Omental fat pad (tissue), 4 donors: ENCODE results near the gene AKAP9. TPM values are rescaled to one million over a fixed set of nuclear protein-coding genes. Genes with fewer than 3 reads are reported as not detected.

Experiments
- ATAC-seq: fragments of 150-250 bp; one replicate; pipeline ENCODE4 v1.9.1; 2016; ENCODE audit warnings: mild to moderate bottlenecking, moderate library complexity; ENCODE audit not compliant: low FRiP score
- DNase-seq: peaks from one replicate; pipeline ENCODE4 v3.0.0-alpha.2; 2019; ENCODE audit warnings: low spot score
- CTCF ChIP-seq, 3 donors: fragments of 450-650 bp; IDR thresholded peaks; one replicate each; pipeline ENCODE4 v1.5.1; 2016 to 2017; ENCODE audit warnings: antibody characterized with exemption in 3 of 3, mild to moderate bottlenecking in 3 of 3, moderate library complexity in 2 of 3
- total RNA-seq, 4 donors: library from RNA; depleted of rRNA; stranded (reverse); fragments of >200 nt; gene quantifications; one replicate each; pipeline ENCODE4 v1.1.0, GENCODE V29; 2016

Gene AKAP9
- total RNA-seq, 4 donors from 2014 or later: 44.4 to 73.9 (median 62.7) TPM

GRCh38 chr7:92044940-92045339 is 104.3 kb downstream of the AKAP9 start:
- no peak for DNase-seq
- ATAC-seq: no peak
- TF ChIP-seq CTCF (IDR thresholded peaks at IDR 0.05): no peak

- ATAC-seq (no peak), DNase-seq (no peak)
- TF ChIP-seq CTCF (IDR thresholded peaks at IDR 0.05): no peak
These were observed 111.0 kb downstream of the AKAP9 start for GRCh38 chr7:92051655-92052054.

- ATAC-seq (no peak), DNase-seq (no peak)
- TF ChIP-seq CTCF (IDR thresholded peaks at IDR 0.05): no peak
These were observed 111.5 kb downstream of the AKAP9 start for GRCh38 chr7:92052159-92052558.

- no peak for TF ChIP-seq CTCF (IDR thresholded peaks at IDR 0.05)
- ATAC-seq (no peak), DNase-seq (no peak)
These were observed 112.0 kb downstream of the AKAP9 start for GRCh38 chr7:92052684-92053083.

- no peak for ATAC-seq
- no peak for TF ChIP-seq CTCF (IDR thresholded peaks at IDR 0.05)
- DNase-seq: no peak
These were observed 112.7 kb downstream of the AKAP9 start for GRCh38 chr7:92053312-92053711.

- TF ChIP-seq CTCF (IDR thresholded peaks at IDR 0.05): no peak
- no peak for ATAC-seq
- DNase-seq: no peak
These were observed 115.6 kb downstream of the AKAP9 start for GRCh38 chr7:92056286-92056685.

- ATAC-seq: peak; percentile 75
- TF ChIP-seq CTCF (IDR thresholded peaks at IDR 0.05): no peak
- no peak for DNase-seq
These were observed 116.7 kb downstream of the AKAP9 start for GRCh38 chr7:92057375-92057774.
